ENCODE results near the gene TP53BP1.
"Not testable (repeated sequence)": the region's sequence is repeated elsewhere in the genome, so short reads cannot be mapped to it uniquely, and the experiment has no call there.

Gene TP53BP1

GRCh38 chr15:43410572-43411214 is 82.3 kb downstream of the TP53BP1 start:
- ATAC-seq: no peak

- ATAC-seq: no peak
These were observed 84.2 kb downstream of the TP53BP1 start for GRCh38 chr15:43408789-43409188.

- ATAC-seq: no peak
These were observed 86.1 kb downstream of the TP53BP1 start for GRCh38 chr15:43406808-43407207.

- ATAC-seq: no peak
These were observed 86.8 kb downstream of the TP53BP1 start for GRCh38 chr15:43406189-43406588.

- ATAC-seq: no peak
These were observed 88.8 kb downstream of the TP53BP1 start for GRCh38 chr15:43404130-43404529.

- no peak for ATAC-seq
These were observed 89.3 kb downstream of the TP53BP1 start for GRCh38 chr15:43403616-43404015.

- no peak for ATAC-seq
These were observed 90.7 kb downstream of the TP53BP1 start for GRCh38 chr15:43402255-43402654.

GRCh38 chr15:43393592-43393991 is 99.4 kb downstream of the TP53BP1 start:
- ATAC-seq: not testable (repeated sequence)

- ATAC-seq: no peak
These were observed 102.2 kb downstream of the TP53BP1 start for GRCh38 chr15:43390723-43391122.

- ATAC-seq: no peak
These were observed 109.9 kb downstream of the TP53BP1 start for GRCh38 chr15:43383070-43383469.

- no peak for ATAC-seq
These were observed 110.6 kb downstream of the TP53BP1 start for GRCh38 chr15:43382310-43382709.

GRCh38 chr15:43378601-43379000 is 114.4 kb downstream of the TP53BP1 start:
- ATAC-seq: no peak

GRCh38 chr15:43376017-43376705 is 116.8 kb downstream of the TP53BP1 start:
- ATAC-seq: peak; percentile 47 to 64

GRCh38 chr15:43370975-43371974 is 121.7 kb downstream of the TP53BP1 start, which contains the start of the genes TUBGCP4 and ZSCAN29:
TUBGCP4 (plus strand) TSS chr15:43371101; CDS start chr15:43371355, 254 bp downstream.
ZSCAN29 (minus strand) TSS chr15:43371043; CDS start chr15:43369913, 1,130 bp downstream.
- peak; percentile 82 to 88 for ATAC-seq

- peak; percentile 39 to 54 for ATAC-seq
These were observed 122.5 kb downstream of the TP53BP1 start for GRCh38 chr15:43370310-43370974.

- ATAC-seq: no peak
These were observed 131.5 kb downstream of the TP53BP1 start for GRCh38 chr15:43361313-43361903.

GRCh38 chr15:43360821-43361220 is 132.1 kb downstream of the TP53BP1 start:
- ATAC-seq: no peak

All from activated CD4-positive, CD25-positive, alpha-beta regulatory T cell treated with anti-CD3 and anti-CD28 coated beads, Interleukin-2, amount 50 U/mL, for 24 hours (primary cell).